Hepatocyte (in vitro differentiated cells): ENCODE measurements around the gene BCCIP.

Source experiments
- EZH2 ChIP-seq: fragments of 200-600 bp; sonication (generic); IDR thresholded peaks from 2 replicates; pipeline ENCODE4 v1.6.1; 2016; ENCODE audit warnings: antibody characterized with exemption, mild to moderate bottlenecking, borderline replicate concordance
- TF ChIP-seq, protein P1 (sequence below): fragments of 200-600 bp; sonication (generic); IDR thresholded peaks from 2 replicates; pipeline ENCODE4 v1.5.1; 2016; ENCODE audit warnings: antibody characterized with exemption, mild to moderate bottlenecking; ENCODE audit not compliant: poor library complexity

DNA sequence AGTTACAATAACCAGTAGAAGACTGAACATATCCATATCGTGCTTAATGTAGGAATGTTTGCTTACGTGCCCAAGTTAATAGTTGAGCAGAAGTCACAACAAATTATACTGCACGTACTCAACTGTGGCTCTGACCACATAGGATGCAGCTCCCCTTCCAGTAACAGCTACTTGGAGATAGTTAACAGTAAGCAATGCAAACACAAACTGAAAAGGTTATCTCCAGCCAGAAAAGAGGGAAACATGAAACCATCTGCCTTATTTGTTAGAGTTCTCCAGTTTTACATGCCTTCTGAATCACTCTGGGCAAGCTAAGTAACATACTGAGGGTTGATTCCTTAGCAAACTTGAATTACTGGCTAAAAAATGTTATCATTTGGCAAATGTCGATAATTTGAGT lies 48.0 kb downstream of the BCCIP start:
- TF ChIP-seq, protein P1, sequence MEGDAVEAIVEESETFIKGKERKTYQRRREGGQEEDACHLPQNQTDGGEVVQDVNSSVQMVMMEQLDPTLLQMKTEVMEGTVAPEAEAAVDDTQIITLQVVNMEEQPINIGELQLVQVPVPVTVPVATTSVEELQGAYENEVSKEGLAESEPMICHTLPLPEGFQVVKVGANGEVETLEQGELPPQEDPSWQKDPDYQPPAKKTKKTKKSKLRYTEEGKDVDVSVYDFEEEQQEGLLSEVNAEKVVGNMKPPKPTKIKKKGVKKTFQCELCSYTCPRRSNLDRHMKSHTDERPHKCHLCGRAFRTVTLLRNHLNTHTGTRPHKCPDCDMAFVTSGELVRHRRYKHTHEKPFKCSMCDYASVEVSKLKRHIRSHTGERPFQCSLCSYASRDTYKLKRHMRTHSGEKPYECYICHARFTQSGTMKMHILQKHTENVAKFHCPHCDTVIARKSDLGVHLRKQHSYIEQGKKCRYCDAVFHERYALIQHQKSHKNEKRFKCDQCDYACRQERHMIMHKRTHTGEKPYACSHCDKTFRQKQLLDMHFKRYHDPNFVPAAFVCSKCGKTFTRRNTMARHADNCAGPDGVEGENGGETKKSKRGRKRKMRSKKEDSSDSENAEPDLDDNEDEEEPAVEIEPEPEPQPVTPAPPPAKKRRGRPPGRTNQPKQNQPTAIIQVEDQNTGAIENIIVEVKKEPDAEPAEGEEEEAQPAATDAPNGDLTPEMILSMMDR = no peak
- TF ChIP-seq EZH2 = no peak
